COLO668 (cell line): ENCODE data around the gene CD74.
A peak's percentile ranks its signal among the peaks of the same experiment; 100 is the strongest.
"Not testable (repeated sequence)": the region's sequence is repeated elsewhere in the genome, so short reads cannot be mapped to it uniquely, and the experiment has no call there.

Experiments used
- DNase-seq: peaks from one replicate; lab custom pipeline; 2025; ENCODE audit not compliant: unreplicated experiment; lab: John Stamatoyannopoulos, UW

Gene CD74

GRCh38 chr5:150441813-150442698 is 29.3 kb upstream of the CD74 start:
- DNase-seq, result no peak

GRCh38 chr5:150440948-150441812 is 28.5 kb upstream of the CD74 start:
- no peak for DNase-seq

- peak; percentile 2 for DNase-seq
These were observed 26.3 kb upstream of the CD74 start for GRCh38 chr5:150438873-150439546.

GRCh38 chr5:150436141-150436680 is 23.5 kb upstream of the CD74 start:
- DNase-seq, result peak; percentile 79

GRCh38 chr5:150434464-150434863 is 21.8 kb upstream of the CD74 start:
- DNase-seq, result no peak

GRCh38 chr5:150431574-150431973 is 18.9 kb upstream of the CD74 start:
- DNase-seq, result no peak

GRCh38 chr5:150431048-150431447 is 18.3 kb upstream of the CD74 start:
- DNase-seq, result no peak

GRCh38 chr5:150429410-150429873 is 16.7 kb upstream of the CD74 start:
- no peak for DNase-seq

- DNase-seq, result no peak
These were observed 16.3 kb upstream of the CD74 start for GRCh38 chr5:150428978-150429377.

- DNase-seq, result peak; percentile 10
These were observed 15.6 kb upstream of the CD74 start for GRCh38 chr5:150428106-150428876.

GRCh38 chr5:150426165-150426564 is 13.5 kb upstream of the CD74 start:
- DNase-seq, result not testable (repeated sequence)

GRCh38 chr5:150422758-150423157 is 10.0 kb upstream of the CD74 start:
- DNase-seq, result no peak

- no peak for DNase-seq
These were observed 9.4 kb upstream of the CD74 start for GRCh38 chr5:150422075-150422474.

GRCh38 chr5:150419630-150420270 is 7.0 kb upstream of the CD74 start:
- DNase-seq, result no peak

GRCh38 chr5:150413902-150414790 is 1.4 kb upstream of the CD74 start:
- DNase-seq, result not testable (repeated sequence)

- DNase-seq, result no peak
These were observed 629 bp upstream of the CD74 start for GRCh38 chr5:150413176-150413901.

- DNase-seq, result no peak
These were observed 1.3 kb downstream of the CD74 start for GRCh38 chr5:150411245-150411979.
